HG03439 (cell line): ENCODE data around the gene PABPN1L.
A peak's percentile ranks its signal among the peaks of the same experiment; 100 is the strongest.

ENCODE experiments used
- ATAC-seq: cut with Tn5 transposase; IDR thresholded peaks from one replicate; pipeline ENCODE4 v1.9.1; 2021; ENCODE audit warnings: mild to moderate bottlenecking, moderate library complexity; ENCODE audit not compliant: unreplicated experiment

Gene PABPN1L

DNA sequence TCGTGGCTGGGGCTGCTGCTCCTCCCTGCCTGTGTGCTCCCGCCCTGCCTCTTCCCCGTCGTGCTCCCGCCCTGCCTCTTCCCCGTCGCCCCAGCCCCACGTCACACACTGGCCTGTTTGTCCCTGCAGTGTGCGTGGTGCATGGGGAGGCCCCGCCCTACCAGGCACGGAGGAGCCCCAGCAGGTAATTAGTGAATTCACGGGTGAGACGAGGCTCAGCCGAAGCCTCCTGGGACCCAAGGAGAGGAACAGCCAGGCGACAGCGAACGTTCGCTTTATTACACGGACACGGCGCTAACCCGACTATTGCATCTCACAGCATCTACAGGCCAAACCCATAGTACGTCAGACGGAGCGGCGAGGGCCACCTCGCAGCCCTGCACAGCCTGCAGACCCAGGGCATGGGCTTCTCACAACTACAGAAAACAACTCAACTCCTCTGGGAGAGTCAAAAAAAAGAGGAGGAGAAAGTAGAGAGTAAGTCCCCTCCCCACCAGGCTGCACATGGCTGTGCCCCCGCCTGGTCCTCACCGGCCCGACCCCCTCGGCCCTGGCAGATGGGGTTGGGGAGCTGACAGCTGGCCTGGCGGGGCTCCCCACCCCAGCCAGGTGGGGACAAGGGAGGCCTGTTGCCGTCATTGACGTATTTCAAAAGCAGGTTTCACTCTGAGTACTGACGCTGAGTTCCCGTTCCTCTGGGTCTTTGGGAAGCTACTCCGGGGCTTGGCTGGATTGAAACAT lies 4.3 kb upstream of the PABPN1L start:
- ATAC-seq = no peak

DNA sequence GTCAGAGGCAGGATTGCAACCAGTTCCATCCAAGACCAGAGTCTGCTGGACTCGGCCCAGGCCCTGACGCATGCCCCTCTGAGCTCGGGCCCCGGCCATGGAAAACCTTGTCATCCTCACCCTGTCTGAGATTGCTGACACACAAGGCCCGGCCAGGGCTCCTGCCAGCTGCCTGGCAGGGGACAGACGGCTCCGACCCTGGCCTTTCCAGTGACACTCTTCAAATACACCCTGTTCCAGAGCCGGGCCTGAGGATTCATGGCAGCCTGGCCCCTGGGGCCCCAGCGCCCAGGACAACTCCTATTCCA lies 3.2 kb upstream of the PABPN1L start:
- ATAC-seq = no peak

DNA sequence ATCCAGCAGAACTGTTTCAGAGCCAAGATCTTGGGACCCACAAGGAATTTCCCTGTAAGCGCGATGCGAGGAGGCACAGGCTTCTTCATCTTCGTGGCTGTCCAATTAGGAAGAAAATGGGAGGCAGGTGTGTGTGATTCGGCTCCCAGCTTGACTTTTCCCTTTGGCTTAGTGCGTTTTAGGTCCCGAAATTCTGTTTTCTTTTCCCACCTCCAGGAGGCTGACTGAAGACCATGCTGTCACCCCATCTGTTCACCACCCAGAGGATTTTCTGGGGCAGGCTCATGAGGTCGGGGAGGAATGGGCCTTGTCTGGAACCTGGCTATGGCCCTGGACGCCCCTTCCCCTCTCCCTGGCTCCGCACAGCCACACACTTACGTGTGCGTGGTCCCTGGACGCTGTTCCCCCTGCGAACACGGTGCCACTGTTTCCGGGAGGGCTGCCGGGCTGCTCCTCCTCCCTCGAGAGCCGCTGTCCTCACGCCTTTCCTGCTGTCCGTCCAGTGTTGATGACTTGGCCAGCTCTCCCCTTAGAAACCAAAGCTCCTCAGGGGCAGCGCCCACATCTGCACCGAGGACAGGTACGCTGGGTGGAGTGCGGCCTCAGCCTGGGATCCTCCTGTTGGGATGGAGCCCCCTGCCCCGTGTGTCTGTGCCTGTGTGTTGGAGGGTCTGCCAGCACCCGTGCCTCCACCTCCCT lies 2.7 kb upstream of the PABPN1L start:
- no peak for ATAC-seq

DNA sequence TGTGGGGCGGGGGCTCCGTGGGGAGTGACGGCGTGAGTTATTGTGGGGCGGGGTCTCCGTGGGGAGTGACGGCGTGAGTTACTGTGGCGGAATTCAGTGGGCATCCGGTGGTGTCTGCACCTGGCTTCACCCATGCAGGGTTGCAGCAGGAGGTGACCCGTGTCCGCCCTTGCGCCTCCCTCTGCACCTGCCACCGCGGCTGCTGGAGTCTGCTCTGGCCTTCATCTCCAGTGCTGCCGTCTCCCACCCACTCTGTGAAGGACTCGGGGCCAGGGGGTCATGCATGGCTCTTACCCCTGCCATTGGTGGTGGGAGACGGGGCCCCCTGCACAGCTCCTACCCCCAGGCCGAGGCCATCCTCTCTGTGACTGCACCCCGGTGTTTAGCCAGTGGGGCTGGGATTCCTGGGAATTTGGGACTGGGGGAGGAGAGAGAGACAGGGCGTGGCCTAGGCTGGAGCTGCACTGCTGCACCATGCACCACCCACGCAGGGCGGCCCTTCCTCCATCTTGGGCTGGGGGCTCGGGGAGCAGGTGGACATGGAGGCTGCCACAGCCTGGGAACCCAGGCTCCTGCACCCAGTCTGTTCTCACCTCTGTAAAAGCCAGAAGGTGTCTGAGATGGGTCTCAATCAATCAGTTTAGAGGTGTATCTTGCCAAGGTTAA lies 1.3 kb upstream of the PABPN1L start:
- no peak for ATAC-seq

DNA sequence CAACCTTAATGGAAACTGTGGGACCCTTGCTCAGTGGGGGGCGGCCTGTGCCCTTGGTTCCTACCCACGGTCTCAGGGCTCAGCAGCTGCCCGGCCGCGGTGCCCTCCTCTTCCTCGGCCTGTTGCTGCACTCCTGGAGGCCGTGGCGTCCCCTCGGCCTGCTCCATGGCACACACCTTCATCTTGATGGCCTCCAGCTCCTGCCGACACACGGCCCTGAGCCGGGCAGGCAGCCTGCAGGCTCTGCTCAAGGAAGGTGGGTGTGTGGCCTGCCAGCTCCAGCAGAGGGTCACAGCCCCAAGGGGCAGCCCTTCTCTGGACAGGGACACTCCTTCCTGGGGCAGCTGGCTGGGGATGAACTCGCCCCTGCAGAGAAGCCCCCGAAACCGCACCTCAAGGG lies 718 bp downstream of the PABPN1L start:
- no peak for ATAC-seq

DNA sequence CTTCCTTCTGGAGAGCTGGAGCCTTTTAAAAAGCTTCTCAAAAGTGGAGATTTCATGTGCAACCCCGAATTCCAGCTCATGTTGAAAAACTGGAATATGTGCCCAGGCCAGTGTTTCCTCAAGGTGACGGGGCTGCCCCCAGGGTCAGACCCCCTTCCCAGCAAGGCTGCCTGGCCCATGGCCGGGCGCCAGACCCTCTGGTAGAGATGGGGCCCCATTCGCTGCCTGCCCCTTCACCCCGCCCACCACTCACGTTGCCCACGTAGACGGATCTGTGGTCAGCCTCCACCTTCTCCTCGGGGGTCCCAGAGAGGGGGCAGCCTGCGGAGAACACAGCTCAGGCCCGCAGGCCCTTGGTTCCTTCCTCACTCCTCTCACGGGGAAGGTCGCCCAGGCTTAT lies 1.1 kb downstream of the PABPN1L start:
- no peak for ATAC-seq

DNA sequence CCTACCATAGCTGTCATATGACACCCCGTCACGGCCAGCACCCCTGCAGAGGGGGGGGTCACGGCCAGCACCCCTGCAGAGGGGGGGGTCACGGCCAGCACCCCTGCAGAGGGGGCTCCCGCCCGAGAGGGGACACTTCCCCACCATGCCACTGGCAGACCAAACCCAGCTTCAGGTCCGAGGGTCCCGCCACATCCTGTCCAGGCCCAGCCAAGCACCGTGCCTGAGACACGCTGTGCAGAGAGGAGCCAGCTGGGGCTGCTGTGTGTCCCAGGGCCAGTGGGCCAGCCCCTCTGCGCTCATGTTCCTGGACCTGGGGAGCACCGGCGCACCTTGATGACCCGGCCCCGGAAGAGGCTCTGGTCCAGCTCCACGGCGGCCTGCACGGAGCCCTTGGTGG lies 1.9 kb downstream of the PABPN1L start:
- ATAC-seq = no peak

DNA sequence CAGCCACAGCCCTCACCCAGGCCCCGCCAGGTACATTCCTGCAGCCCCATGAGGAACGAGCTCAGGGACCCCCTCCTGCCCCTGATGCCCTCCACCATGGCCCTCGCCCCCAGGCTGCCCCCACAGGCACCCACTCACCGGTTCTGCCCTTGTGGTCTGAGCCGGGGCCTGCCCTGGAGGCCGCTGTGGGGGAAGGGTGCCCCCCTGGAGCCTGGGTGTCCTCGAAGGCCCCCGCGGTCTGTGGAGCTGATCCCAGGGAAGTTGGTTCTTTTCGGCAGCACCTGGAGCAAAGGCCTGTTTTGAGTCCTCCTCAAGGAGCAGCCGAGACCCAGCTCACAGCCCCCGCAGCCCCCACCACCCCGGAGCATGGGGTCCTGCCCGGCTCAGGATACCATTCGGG lies 2.4 kb downstream of the PABPN1L start:
- no peak for ATAC-seq

DNA sequence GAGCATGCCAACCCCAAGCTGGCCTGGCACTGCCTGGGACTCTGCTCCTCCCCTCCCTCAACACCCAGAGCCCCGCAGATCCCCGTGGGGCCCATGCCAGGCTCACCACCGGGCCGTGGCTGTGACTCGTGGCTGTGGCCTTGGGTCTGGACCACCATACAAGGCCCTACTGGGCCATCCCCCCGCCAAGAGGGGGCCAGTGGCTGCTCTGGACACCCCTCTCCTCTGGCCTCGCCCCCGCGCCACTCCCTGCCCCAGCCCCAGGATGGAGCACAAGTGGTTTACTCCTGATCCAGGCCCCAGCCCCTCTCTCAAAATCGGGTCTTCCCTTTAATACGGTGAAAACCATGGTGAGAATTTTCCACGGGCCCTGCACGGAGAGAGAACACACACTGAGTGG lies 3.0 kb downstream of the PABPN1L start:
- no peak for ATAC-seq

DNA sequence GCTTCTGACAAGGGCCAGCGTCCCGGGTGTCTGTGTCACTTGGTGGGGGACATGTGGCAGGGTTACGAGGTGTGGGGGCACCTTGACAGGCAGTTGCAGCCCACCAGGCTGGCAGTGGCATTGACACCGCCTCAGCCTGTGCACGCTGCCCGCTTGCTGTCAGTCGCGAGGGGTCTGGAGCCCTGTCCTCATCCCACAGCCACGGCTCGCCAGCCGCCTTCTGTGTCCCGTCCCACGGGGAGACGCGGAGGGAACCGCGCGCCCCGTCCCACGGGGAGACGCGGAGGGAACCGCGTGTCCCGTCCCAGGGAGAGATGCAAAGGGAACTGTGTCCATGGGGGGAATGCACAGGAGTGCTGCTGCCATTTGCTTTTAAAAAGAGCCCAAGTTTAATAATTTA lies 3.5 kb downstream of the PABPN1L start:
- no peak for ATAC-seq

DNA sequence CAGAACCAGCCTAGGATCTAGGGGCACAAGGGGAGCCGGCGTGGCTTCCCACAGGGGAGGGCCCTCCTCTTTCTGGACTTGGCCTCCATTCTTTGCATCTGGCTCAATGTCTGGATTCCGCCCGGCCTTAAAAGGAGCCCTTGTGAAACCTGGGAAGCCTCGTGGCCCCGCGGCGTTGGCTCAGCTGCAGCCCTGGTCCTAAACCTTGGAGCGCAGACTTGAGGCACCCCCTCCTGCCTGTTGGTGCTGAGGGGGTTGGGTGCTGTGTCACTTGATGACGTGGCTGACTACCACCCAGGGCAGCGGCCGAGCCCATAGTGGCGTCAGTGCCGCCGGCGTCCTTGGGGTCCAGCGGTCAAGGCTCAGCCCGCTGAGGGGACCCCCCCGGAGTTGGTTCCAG lies 5.1 kb downstream of the PABPN1L start:
- no peak for ATAC-seq

DNA sequence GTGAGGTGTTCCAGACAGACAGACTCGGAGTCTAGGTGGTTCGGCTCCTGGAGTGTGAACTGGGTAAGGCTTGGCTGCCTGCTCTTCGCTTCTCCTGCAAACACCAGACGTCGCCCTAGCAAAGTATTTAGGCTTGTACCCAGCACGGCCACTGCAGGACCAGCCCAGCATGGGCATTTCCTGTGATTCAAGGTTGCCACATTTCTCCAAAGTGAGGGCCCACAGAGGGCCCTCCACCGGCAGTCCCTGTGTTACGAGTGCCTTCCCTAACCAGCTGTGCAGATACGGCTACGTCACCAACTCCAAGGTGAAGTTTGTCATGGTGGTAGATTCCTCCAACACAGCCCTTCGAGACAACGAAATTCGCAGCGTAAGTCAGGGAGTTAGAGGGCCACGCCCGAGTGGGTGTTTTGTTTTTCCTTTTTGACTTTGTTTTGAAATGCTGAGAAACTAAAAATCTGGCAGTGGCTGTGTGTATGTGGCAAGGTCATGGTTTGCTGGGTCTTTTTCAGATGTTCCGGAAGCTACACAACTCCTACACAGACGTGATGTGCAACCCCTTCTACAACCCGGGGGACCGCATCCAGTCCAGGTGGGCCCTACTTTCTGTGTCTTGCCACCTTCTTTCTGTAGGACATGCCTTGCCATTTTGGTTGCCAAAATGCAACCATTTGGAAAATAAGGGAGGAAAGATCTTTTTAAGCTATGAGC lies 6.9 kb downstream of the PABPN1L start:
- ATAC-seq = no peak

DNA sequence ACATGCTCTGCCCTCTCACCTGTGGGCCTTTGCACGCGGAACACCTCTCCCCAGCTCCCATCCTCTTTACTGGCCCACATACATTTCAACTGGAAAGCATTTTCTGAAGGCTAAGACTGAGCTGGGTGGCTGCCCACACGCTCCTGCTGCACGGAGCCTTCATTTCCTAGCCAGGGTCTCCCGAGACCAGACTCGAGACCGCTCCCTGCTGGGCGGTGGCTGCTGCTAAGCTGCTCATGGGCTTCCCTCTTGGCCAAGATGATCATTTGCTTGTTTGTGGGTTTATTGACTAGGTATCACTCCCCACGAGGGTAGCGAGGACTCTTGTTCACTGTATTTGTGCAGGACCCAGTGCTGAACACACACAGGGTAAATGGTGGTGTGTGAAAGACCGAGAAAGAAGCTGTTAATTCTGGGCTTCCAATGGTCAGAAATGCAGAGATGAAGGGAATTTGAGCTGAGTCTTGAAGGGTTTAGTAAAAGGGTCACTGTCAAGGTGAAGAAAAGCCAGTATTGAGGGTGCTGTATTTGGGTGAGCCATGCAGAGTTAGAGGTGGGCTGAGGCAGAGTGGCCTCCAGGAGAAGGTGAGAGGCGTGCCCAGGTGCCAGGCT lies 8.6 kb downstream of the PABPN1L start:
- no peak for ATAC-seq

DNA sequence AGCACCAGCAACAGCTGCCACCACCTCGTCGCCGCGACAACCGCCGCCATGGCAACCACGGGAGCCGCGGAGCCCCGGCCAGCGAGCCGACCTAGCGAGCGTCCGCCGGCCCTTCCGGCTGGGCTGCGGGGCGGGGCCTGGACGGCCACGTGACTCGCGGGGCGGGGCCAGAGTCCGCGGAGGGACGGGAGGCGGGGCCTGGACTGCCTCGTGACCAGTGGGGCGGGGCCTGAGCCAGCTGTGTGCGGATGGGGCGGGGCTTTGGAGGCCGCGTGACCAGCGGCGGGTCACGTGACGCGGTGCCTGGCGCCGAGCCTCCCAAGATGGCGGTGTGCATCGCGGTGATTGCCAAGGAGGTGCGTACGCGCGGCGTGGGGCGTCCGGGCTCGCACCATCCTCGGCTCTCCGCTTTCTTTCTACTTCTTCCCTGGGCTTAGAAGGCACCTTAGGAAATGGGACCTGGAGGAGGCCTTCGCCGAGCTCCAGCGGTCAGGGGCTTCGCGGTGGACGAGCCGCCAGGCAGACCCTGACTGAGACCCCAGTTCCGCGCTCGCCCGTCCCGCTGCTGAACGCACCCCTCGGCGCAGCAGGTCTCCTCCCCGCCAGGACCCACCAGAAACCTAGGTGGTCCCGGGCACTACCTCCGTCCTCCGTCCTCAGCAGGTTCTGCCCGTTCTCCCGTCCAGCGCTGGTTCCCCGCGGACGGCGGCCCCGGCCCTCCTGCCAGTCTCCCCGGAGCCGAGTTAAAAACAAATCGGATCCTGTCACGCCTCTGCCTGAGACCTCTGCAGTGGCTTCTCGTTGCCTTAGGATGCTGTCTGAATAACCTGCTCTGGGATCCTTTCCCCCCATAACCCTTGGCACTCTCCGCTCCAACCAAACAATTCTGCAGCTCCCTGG lies 9.4 kb downstream of the PABPN1L start, which contains the start of the genes GALNS and TRAPPC2L:
Gene GALNS, minus strand, starts transcription at position 120 of the 900 bp plus-strand sequence. Its CDS starts 70 bp downstream, at position 50.
Gene TRAPPC2L, plus strand, starts transcription at position 300 of the 900 bp plus-strand sequence. Its CDS starts 24 bp downstream, at position 324.
- ATAC-seq = peak; percentile 84

DNA sequence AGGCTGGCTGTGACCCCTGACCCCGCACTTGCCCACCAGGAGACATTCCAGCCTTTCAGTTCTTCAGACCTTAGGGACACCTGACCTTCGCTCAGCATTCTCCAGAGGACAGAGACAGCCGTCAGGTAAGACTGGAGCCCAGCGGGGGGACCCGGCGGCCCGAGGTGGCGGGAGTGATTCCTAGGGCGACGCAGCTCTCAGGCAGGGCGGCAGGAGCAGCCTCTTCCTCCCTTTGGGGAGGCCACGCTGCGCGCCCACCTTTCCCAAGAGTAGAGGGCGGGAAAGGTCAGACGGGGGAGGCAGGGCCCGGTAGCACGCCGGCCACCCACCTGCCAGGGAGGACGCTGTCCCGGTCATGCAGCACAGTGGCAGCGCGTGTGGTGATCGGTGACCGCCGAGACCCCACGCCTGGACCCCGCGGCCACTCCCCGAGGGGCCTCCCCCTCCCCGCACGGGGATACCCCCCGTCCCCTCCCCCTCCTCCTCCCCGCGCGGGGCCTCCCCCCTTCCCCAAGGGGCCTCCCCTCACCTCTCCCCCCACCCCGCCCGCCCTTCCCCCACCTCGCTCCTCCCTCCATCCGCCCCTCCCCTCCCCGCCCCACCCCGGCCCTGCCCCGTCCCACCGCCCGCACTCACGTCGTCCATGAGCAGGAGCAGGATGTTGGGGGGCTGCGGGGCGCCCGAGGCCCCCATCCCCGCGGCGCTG lies 10.2 kb downstream of the PABPN1L start:
- no peak for ATAC-seq

DNA sequence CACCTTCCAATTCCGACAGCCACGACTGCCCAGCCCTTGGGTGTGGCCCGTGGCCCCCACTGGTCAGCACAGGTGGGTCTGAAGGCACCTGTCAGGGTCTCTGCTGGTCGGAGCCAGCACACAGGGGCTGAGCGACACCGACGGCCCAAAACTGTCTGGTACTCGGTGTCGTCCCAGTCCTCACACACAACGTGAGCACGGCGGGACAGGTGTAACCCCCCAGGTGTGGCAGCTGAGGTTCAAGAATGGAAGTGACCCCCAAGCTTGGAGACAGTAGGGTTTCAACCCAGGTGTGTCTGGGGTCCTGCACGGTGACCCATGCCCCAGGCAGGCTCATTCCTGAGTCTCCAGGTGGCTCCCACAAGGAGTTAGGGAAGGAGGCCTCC lies 10.7 kb downstream of the PABPN1L start:
- no peak for ATAC-seq

DNA sequence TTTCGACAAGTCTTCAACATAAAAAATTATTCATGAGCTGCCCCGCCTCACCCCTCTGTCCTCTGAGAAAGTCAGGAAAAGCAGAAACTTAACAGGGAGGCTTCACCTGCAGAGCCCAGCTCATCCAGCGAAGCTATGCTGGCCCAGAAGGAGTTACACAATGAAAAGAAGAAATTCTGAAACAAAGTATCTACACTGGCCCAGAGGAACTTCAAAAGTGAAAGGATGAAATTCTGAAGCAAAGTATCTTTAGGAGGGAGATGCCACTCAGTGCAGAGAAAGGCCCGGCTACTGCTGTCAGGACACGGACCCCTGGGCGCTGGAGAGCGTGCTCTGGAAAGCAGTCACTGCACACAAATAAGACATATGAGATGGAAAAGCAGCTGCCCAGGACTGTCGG lies 11.3 kb downstream of the PABPN1L start:
- ATAC-seq = no peak

DNA sequence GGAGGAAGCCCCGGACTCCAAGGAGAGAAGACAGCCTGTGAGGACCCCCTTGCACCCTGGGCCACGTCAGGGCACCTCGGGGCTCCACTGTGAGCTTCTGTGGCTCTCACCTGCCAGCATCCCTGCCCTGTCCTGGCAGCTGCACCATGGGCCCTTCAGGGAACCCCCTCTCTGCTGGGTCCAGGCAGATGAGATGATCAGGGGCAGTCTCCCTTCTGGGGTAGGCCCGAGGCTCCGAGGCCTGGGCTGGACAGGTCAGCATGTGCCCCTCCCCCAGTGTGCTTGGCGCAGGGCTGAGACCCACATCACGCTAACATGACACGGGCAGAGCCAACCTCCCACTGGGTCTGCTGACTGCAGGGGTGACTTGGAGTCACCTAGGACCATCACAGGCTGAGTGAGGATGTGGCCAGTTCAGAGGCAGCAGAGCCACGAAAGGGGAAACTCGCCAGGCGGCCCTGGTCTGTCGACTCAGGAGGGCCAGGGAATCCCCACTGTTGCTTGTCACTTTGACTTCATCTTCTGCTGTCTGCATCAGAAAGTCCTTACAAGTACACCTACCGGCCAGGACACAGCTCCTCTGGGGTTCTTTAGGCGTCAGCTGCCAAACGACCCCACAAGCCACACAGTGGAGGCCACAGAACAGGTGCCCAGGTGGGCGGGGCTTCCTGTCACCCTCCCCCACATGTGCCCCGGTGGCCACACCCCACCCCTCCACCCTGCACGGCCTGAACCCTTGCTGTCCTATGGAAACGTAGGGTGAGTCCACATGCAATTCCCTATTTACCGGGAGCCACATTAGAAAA lies 12.0 kb downstream of the PABPN1L start:
- ATAC-seq = no peak
